ENCODE measurements around the gene TMEM248. TPM values are rescaled to one million over a fixed set of nuclear protein-coding genes. Genes with fewer than 3 reads are reported as not detected.

The TMEM248 gene
- total and polyA plus RNA-seq, 2 of the 13 experiments (the other 11 are each of a cell fraction or from before 2014, with no cell fraction given): 54.3 to 109 TPM

DNA sequence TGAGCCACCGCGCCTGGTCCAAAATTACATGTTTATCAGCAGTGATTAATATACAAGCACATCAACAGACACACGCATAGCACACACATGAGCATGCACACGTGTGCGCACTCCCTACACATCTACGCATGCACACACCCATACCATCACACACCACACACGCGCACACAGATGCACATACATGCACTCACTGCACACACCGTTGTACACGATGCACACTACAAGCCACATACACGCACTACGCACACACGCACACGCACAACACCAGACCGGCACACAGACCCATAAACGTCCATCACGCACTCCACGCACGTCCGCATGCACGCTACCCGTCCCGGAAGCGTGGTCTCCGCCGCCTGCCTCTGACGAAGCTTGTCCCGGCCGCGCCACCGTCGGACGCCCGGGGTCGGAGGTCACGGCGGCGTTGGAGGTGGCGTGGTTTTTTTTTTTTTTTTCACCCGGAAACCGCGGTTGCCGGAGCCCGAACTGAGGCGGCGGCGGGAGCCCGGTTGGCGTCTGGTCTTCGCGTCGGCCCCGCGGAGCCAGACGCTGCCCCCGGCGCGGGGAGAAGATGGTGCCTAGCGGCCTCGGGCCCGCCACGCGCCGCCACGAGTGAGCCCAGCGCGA, at the start of gene TMEM248 (continued):
- TF ChIP-seq HMGXB3 (CRISPR knock-in tag; IDR thresholded peaks at IDR 0.05; ENCODE audit: borderline replicate concordance) (peak; percentile 60; the same call in 1 of the 2 replicates), ZNF256 (CRISPR knock-in tag; conservative IDR thresholded peaks at IDR 0.05) (no peak), NBN (conservative IDR thresholded peaks at IDR 0.05) (no peak), ZC3H13 (CRISPR knock-in tag; IDR thresholded peaks at IDR 0.05) (peak; percentile 83), POLR2A (IDR thresholded peaks at IDR 0.05; ENCODE audit: insufficient read depth in 1 of 2, low read depth in 2 of 2, low read length in 2 of 2) (peak; percentile 80 to 96), RELA (CRISPR knock-in tag; IDR thresholded peaks at IDR 0.05) (no peak), CREB1 (IDR thresholded peaks at IDR 0.05) (peak; percentile 79), CREB1 (CRISPR knock-in tag; IDR thresholded peaks at IDR 0.05) (peak; percentile 87), FOXM1 (CRISPR knock-in tag; IDR thresholded peaks at IDR 0.05) (peak; percentile 18; the same call in 1 of the 2 replicates), ZMAT3 (CRISPR knock-in tag; conservative IDR thresholded peaks at IDR 0.05) (no peak; the same call in 1 of the 2 replicates), FOSL2 (CRISPR knock-in tag; IDR thresholded peaks at IDR 0.05) (no peak), ZFP37 (CRISPR knock-in tag; IDR thresholded peaks at IDR 0.05; ENCODE audit: borderline replicate concordance) (no peak), UBTF (CRISPR knock-in tag; IDR thresholded peaks at IDR 0.05) (peak; percentile 77), TBL1XR1 (IDR thresholded peaks at IDR 0.05; ENCODE audit: borderline replicate concordance, low read length, partially characterized antibody) (no peak), YEATS2 (CRISPR knock-in tag; IDR thresholded peaks at IDR 0.05; ENCODE audit: borderline replicate concordance) (peak; percentile 93), ZKSCAN1 (IDR thresholded peaks at IDR 0.05; ENCODE audit: low read length) (no peak), ZNF629 (CRISPR knock-in tag; conservative IDR thresholded peaks at IDR 0.05) (0 out of 2 replicates have a peak, but pooled peaks have one; percentile 31), PHF21A (CRISPR knock-in tag; IDR thresholded peaks at IDR 0.05) (peak; percentile 45; the same call in 1 of the 2 replicates), PHB2 (IDR thresholded peaks at IDR 0.05; ENCODE audit: partially characterized antibody) (no peak), GTF3A (CRISPR knock-in tag; conservative IDR thresholded peaks at IDR 0.05) (peak; percentile 50; the same call in 1 of the 2 replicates)
- TF ChIP-seq, protein P1, sequence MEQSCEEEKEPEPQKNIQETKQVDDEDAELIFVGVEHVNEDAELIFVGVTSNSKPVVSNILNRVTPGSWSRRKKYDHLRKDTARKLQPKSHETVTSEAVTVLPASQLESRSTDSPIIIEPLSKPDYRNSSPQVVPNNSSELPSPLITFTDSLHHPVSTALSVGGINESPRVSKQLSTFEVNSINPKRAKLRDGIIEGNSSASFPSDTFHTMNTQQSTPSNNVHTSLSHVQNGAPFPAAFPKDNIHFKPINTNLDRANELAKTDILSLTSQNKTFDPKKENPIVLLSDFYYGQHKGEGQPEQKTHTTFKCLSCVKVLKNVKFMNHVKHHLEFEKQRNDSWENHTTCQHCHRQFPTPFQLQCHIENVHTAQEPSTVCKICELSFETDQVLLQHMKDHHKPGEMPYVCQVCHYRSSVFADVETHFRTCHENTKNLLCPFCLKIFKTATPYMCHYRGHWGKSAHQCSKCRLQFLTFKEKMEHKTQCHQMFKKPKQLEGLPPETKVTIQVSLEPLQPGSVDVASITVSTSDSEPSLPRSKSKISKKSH (CRISPR knock-in tag; IDR thresholded peaks at IDR 0.05; ENCODE audit: borderline replicate concordance): peak; percentile 77; the same call in 1 of the 2 replicates
- TF ChIP-seq, protein P2, sequence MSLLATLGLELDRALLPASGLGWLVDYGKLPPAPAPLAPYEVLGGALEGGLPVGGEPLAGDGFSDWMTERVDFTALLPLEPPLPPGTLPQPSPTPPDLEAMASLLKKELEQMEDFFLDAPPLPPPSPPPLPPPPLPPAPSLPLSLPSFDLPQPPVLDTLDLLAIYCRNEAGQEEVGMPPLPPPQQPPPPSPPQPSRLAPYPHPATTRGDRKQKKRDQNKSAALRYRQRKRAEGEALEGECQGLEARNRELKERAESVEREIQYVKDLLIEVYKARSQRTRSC (CRISPR knock-in tag; IDR thresholded peaks at IDR 0.05; ENCODE audit: low read depth): no peak
- TF ChIP-seq, protein P3, sequence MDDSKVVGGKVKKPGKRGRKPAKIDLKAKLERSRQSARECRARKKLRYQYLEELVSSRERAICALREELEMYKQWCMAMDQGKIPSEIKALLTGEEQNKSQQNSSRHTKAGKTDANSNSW (CRISPR knock-in tag; IDR thresholded peaks at IDR 0.05; ENCODE audit: borderline replicate concordance): peak; percentile 71; the same call in 1 of the 2 replicates
